Measurements from ENCODE around the gene CFAP99.

The CFAP99 gene

DNA sequence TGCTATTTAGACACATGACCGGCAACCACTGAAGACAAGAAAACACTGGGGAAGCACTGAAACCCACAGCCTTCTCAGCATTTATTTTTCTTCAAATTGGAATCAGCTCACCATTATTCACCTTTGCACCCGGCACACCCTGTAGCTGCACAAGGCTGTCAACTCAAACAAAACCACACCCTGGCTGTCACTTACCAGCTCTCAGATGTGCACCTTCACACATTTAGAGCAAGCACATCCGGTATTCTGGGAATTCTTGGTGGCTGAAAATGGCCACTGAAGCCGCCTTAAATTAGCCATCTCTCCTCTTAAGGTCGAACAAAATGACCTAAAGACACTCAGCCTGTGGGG, 6.2 kb upstream of the CFAP99 start:
- no peak for DNase-seq (ENCODE audit: low spot score)

DNA sequence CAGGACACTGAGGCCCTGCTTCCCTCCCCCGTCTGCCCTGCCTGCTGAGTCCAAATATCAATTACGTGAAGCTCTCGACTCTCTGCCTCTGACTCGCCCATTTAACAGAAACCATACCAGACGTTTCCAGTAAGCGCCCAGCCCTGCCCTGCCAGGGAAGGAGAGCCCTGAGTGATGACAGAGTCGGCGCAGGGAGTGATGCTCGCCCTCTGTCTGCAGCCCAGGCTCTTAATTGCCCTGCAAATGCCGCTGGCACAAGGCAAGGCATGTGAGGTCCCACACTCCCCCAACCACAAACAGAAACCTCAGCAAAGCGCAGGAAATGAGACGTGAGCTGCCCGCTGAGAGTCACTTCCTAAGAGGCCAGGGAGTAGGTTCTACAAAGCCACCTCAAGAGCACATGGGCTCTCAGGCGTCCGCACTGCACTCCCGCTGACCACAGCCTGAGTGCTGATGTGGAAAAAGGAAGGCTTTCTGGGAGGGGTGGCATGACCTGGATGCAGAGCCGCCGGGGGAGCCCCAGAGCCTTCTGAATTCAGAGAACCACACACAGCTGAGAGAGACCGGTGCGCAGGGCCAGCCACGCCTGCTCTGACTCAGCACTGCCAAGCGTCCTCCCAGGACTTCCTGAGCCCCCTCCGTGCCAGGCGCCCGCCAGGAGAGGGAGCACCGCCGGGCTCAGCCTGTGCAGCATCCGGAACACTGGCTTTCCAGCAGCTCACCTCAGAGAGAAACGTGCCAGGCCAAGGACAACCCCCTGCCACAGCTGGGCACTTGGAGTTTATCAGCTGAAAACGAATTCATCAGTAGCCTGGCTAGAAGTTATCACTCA, 5.7 kb upstream of the CFAP99 start:
- peak; percentile 93 for DNase-seq (ENCODE audit: low spot score)

- no peak for DNase-seq (ENCODE audit: low spot score)
Measured at GRCh38 chr4:2413821-2414610, 4.7 kb upstream of the CFAP99 start.

GRCh38 chr4:2415213-2415612, 3.5 kb upstream of the CFAP99 start:
- no peak for DNase-seq (ENCODE audit: low spot score)

DNA sequence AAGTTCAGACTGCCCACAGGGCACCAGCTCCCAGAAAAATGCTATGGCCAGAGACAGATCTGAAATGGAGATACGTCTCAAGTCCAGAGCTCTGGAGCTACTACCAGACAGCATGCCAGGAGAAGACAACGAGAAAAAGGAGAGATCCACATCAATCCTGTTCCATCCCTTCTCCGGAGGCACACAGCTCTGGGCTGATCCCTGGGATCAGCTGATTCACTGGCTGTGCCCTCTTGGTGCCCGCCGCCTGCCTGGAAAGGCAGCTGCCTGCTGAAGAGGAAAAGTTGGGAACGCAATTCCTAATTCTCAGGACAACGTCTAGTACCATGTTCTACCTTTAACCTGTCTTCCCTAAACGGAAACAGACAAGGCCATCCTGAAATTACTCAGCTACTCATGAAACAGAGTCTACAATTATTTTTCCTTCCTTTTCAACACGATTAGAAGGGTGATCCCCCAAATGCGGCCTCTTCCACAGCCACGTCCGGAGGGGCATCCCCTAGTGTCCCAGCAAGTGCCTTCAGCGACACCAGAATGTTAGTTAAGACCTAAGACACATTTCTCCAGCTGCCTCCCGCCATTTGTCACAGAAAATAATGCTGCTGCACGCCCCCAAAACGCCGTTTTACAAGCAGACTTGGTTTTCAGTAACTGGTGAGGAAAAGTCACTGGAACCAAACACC, 2.7 kb upstream of the CFAP99 start:
- no peak for DNase-seq (ENCODE audit: low spot score)

- DNase-seq (ENCODE audit: low spot score): no peak
Measured at GRCh38 chr4:2416564-2417225, 2.1 kb upstream of the CFAP99 start.

- DNase-seq (ENCODE audit: low spot score): no peak
Measured at GRCh38 chr4:2417226-2417764, 1.5 kb upstream of the CFAP99 start.

GRCh38 chr4:2417765-2418649, 748 bp upstream of the CFAP99 start, which contains the start of gene ZFYVE28:
ZFYVE28 (minus strand) TSS chr4:2418645; CDS start chr4:2418323, 322 bp downstream.
- no peak for DNase-seq (ENCODE audit: low spot score)

DNA sequence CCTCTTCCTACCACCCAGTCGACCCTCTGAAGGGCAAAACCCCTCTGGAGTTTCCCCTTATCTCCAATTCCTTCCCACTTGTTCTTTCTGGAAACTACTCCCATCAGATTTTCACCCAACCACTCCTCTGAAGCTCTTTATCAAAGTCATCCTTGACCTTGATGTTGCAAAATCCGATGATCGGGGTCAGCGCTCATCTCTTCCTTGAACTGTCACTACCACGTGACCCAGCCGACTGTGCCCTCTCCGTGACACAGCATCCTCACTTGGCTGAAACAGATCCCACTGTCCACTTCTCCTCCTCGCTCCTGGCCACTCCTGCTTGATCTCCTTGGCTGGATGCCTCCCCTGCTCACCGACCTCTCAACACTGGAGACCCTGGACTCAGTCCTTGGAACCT, 1.1 kb downstream of the CFAP99 start:
- DNase-seq (ENCODE audit: low spot score): no peak

GRCh38 chr4:2421928-2422327, 3.2 kb downstream of the CFAP99 start:
- DNase-seq (ENCODE audit: low spot score): no peak

DNA sequence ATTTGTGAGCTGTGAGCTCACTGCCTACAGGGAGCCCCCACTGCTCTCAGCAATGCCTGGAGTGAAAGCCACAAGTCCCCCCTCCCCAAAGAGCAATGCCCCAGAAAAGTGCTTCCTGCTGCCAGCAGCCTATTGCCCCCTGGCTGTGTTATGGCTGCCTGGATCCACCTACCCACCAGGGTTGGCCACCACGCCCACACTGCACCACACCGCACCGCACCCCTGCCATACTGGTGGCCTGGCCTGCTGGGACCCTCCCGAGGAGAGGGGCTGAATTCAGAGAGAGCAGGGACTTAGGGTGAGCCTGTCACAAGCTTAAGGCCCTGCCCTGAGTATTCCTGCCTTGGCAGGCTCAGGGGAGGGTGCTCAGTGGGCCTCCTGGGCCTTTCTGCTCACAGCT, 4.3 kb downstream of the CFAP99 start:
- DNase-seq (ENCODE audit: low spot score): no peak

GRCh38 chr4:2423695-2424094, 4.9 kb downstream of the CFAP99 start:
- no peak for DNase-seq (ENCODE audit: low spot score)

DNA sequence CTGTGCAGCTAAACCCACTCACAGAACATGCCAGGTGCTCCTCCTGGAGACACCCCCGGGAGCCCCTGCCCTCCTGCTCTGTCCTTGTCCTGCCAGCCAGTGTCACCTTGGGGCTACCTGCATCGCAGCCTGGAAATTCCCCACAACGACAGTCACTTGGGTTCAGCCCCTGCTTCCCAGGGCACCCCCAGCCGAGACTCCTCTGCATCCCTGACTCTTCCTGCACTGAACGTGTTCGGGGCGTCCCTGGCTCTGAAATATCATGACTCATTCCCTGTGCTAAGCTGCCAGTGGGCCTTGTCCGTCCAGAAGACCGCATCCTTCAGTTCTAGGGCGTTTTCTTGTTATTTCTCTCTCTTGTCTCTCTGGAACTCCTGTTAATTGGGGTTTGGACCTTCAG, 5.8 kb downstream of the CFAP99 start:
- no peak for DNase-seq (ENCODE audit: low spot score)

DNA sequence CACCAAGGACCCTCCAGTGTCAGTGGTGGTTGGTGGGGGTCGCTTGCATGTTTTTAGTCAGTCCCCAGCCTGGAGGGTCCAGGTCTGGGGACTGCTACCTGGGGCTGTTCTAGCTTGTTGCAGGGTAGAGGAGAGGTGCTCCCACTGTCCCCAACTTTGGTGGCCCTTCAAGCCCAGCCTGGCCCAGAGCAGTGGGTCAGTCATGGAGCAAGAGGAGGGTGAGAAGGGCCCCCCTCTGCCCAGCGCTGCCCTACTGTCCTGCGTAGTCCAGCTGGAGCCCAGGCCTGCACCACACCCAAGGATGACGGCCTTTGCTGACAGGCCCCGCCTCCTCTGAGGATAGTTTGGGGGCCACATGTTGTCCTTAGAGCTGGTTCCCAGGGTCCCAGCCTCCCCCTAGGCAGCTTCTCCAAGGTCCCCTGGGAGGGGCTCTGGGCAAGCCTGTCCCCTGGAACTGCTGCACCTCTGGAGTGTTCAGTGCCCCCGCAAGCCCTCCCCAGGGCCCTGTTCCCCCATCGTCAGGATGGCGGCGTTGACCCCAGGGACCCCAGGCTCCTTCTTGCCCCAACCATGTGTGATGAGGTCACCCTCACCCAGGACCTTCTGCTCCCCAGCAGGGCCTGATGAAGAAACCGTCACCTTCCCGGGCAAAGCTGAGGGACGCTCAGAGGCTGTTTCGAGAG, 6.8 kb downstream of the CFAP99 start:
- no peak for DNase-seq (ENCODE audit: low spot score)

- DNase-seq (ENCODE audit: low spot score): no peak
Measured at GRCh38 chr4:2426069-2426397, 7.3 kb downstream of the CFAP99 start.

DNA sequence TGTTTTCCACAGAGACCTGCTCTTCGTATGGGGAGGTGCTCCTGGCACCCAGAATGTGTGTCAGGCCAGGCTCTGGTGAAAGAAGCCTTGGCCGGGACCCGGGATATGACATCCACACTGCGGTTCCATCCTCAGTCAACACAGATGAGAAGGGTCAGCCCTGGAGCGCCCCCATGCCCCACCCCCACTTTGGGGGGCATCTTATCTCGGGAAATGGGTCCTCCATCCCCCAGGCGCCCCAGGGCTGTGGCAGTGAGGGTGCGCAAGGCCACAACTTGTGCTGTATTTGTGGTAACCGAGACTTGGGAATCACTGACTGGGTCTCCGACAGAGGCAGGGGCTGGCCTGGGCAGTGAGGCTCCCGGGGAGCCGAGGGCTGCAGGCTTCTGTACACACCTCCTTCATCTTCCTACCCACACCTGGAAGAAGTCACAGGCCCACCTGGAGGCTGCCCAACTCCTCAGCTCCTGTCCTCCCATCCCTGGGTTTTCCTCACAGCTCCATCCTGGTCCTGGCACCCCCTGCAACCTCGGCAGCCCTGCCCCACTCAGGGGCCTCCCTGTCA, 8.0 kb downstream of the CFAP99 start:
- no peak for DNase-seq (ENCODE audit: low spot score)

GRCh38 chr4:2427383-2428334, 8.9 kb downstream of the CFAP99 start:
- DNase-seq (ENCODE audit: low spot score): no peak

DNA sequence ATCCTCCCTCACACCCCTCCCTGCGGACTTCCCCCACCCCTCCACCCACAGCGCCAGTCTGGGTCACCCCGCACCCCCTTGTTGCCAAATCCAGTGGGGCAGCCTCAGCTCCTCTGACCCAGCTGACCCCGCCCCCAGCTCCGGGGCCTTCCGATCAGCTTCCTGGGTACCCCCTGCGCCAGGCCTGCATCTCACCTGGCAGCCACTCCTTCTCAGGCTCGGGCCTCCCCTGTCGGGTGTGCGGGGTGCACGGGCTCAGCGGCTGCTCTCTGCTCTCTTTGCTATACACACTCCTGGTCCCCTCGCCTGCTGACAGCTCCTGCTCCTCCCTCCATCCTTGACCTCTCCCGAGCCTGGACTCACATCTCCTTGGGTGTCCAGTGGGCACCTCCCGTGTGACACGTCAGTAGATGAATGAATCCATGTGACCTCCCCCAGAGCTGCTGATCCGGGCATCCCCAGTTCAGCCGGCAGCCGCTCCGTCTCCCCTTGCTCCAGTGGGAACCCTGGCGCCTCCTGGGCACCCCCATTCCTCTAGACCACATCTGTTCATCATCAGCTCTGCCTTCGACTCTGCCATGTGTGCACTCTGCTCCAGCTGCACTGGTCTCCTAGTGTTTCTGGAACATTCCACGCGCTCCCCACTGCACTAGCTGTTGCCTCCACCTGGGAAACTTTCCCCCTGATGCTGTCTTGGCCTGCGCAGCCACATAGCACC, 9.9 kb downstream of the CFAP99 start:
- DNase-seq (ENCODE audit: low spot score): no peak

Data from AG08395 (cell line).